Parathyroid adenoma (tissue), 2 donors: ENCODE results near the gene ABHD6.
"Not testable (repeated sequence)": the region's sequence is repeated elsewhere in the genome, so short reads cannot be mapped to it uniquely, and the experiment has no call there.

Source experiments
- H2AFZ ChIP-seq: fragments of 300-600 bp; sonication (generic); one replicate; pipeline ENCODE4 v1.7.0; 2017; ENCODE audit warnings: antibody characterized with exemption, mild to moderate bottlenecking
- H3K27ac ChIP-seq: fragments of 300-600 bp; sonication (generic); one replicate; pipeline ENCODE4 v1.7.0; 2017
- H3K27me3 ChIP-seq: fragments of 300-600 bp; sonication (generic); one replicate; pipeline ENCODE4 v1.7.0; 2017; ENCODE audit warnings: low read length; ENCODE audit not compliant: control insufficient read depth, insufficient read depth
- H3K36me3 ChIP-seq: fragments of 300-600 bp; sonication (generic); one replicate; pipeline ENCODE4 v1.7.0; 2017; ENCODE audit warnings: low read length; ENCODE audit not compliant: control insufficient read depth, insufficient read depth
- H3K4me1 ChIP-seq: fragments of 300-600 bp; sonication (generic); one replicate; pipeline ENCODE4 v1.7.0; 2017; ENCODE audit warnings: control low read depth
- H3K4me2 ChIP-seq: fragments of 300-600 bp; sonication (generic); one replicate; pipeline ENCODE4 v1.7.0; 2017; ENCODE audit warnings: low read length
- H3K4me3 ChIP-seq: fragments of 300-600 bp; sonication (generic); one replicate; pipeline ENCODE4 v1.7.0; 2017; ENCODE audit warnings: low read depth, low read length
- H3K79me2 ChIP-seq: fragments of 300-600 bp; sonication (generic); one replicate; pipeline ENCODE4 v1.7.0; 2017; ENCODE audit warnings: control low read depth
- H3K9ac ChIP-seq: fragments of 300-600 bp; sonication (generic); one replicate; pipeline ENCODE4 v1.7.0; 2017; ENCODE audit warnings: mild to moderate bottlenecking
- H3K9me3 ChIP-seq: fragments of 300-600 bp; sonication (generic); one replicate; pipeline ENCODE4 v1.7.0; 2017; ENCODE audit warnings: low read length; ENCODE audit not compliant: control insufficient read depth
- CTCF ChIP-seq: fragments of 300-600 bp; sonication (generic); IDR thresholded peaks from one replicate; pipeline ENCODE4 v1.7.0; 2017; ENCODE audit warnings: antibody characterized with exemption, mild to moderate bottlenecking
- donor health status: primary hyperparathyroidism.

Gene ABHD6

GRCh38 chr3:58281069-58281468 is 43.5 kb downstream of the ABHD6 start:
- Histone ChIP-seq H3K9me3 (no peaks in the 10 kb centered on the region), H3K27me3 (no peaks in the 10 kb centered on the region), H3K36me3 (no peaks in the 10 kb centered on the region), H3K9ac (no peak overlapping the region), H3K79me2 (no peaks in the 10 kb centered on the region), H3K4me3 (no peak overlapping the region), H2AFZ (no peak overlapping the region), H3K27ac (no peak overlapping the region), H3K4me1 (no peaks in the 10 kb centered on the region), H3K4me2 (no peak overlapping the region)
- no peak for TF ChIP-seq CTCF

DNA sequence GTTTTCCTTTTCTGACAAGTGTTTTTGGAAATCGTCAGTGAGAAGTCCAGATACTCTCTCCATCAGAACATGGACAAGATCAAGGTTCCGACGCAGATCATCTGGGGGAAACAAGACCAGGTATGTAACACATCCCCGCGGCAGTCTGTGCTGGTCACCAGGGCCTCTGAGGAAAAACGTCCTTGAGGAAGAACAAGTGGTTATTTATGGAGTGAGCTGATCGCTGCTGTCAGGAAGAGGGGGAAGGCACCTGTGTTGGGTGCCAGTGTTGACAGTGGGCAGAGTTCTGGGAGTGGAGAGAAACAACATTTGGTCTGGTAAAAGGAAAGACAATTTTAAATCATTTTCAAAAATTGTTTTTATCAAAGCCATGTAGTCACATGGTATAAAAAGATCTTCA is 47.7 kb downstream of the ABHD6 start:
- Histone ChIP-seq H3K27me3 (no peaks in the 10 kb centered on the region), H3K9me3 (no peaks in the 10 kb centered on the region), H3K27ac (no peak overlapping the region), H3K36me3 (no peaks in the 10 kb centered on the region), H3K79me2 (no peaks in the 10 kb centered on the region), H3K4me3 (no peak overlapping the region), H3K4me1 (no peaks in the 10 kb centered on the region), H2AFZ (no peak overlapping the region), H3K9ac (no peak overlapping the region), H3K4me2 (no peak overlapping the region)
- TF ChIP-seq CTCF: no peak

DNA sequence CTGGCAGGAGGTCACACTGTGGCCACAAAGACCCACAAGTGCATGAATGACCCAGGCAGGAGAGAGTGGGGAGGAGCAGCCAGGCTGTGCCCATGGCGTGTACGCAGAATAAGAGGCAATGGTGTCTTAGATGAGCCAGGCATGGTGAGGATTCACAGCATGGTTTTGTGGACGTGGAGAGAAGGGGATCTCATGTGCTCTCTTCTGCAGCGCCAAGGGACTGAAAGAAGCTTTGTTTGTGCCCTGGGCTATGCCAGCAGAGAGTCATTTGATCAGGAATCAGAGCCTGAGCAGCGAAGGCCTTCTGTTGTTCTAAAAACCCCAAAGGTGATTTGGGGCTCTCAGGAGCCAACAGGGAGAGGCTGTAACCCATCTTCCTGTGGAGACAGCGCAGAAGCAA is 49.8 kb downstream of the ABHD6 start:
- Histone ChIP-seq H3K4me3 (no peak overlapping the region), H3K9ac (no peak overlapping the region), H3K4me2 (no peak overlapping the region), H3K36me3 (no peaks in the 10 kb centered on the region), H3K27me3 (no peaks in the 10 kb centered on the region), H3K4me1 (no peaks in the 10 kb centered on the region), H3K27ac (no peak overlapping the region), H3K79me2 (no peaks in the 10 kb centered on the region), H2AFZ (no peak overlapping the region), H3K9me3 (no peaks in the 10 kb centered on the region)
- no peak for TF ChIP-seq CTCF

- Histone ChIP-seq H3K79me2 (no peaks in the 10 kb centered on the region), H3K27me3 (no peaks in the 10 kb centered on the region), H3K4me3 (no peak overlapping the region), H2AFZ (no peak overlapping the region), H3K36me3 (no peaks in the 10 kb centered on the region), H3K27ac (no peak overlapping the region), H3K9ac (no peak overlapping the region), H3K9me3 (no peaks in the 10 kb centered on the region), H3K4me1 (no peaks in the 10 kb centered on the region), H3K4me2 (no peak overlapping the region)
- TF ChIP-seq CTCF: no peak
Observed at GRCh38 chr3:58288011-58288728, 50.6 kb downstream of the ABHD6 start.

DNA sequence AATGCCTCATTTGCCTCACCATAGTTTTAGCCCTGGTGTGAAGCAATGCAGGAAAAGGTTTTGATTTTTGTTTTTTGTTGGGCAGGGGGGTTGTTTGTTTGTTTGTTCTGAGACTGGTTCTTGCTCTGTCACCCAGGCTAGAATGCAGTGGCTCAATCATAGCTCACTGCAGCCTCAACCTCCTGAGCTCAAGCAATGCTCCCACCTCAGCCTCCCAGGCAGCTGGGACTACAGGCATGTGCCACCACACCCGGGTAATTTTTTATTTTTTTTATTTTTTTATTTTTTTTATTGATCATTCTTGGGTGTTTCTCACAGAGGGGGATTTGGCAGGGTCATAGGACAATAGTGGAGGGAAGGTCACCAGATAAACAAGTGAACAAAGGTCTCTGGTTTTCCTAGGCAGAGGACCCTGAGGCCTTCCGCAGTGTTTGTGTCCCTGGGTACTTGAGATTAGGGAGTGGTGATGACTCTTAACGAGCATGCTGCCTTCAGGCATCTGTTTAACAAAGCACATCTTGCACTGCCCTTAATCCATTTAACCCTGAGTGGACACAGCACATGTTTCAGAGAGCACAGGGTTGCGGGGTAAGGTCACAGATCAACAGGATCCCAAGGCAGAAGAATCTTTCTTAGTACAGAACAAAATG is 51.5 kb downstream of the ABHD6 start:
- not testable (repeated sequence) for H3K27me3 ChIP-seq, H3K36me3 ChIP-seq, H3K79me2 ChIP-seq, H3K4me2 ChIP-seq, H2AFZ ChIP-seq, H3K9ac ChIP-seq, H3K9me3 ChIP-seq, H3K27ac ChIP-seq, H3K4me3 ChIP-seq, H3K4me1 ChIP-seq

- H3K79me2 ChIP-seq, H3K27me3 ChIP-seq, H3K27ac ChIP-seq, H3K9me3 ChIP-seq, H3K9ac ChIP-seq, H3K36me3 ChIP-seq, H3K4me1 ChIP-seq, H3K4me2 ChIP-seq, H2AFZ ChIP-seq, H3K4me3 ChIP-seq: not testable (repeated sequence)
Observed at GRCh38 chr3:58290446-58290845, 52.9 kb downstream of the ABHD6 start.
